Chondrocyte (in vitro differentiated cells): ENCODE measurements around the gene ATF3. TPM values are rescaled to one million over a fixed set of nuclear protein-coding genes. Genes with fewer than 3 reads are reported as not detected.

Experiments used
- DNase-seq: peaks from one replicate; pipeline ENCODE4 v3.0.0; 2021; ENCODE audit warnings: mixed read lengths, low spot score
- H3K27ac Mint-ChIP-seq: one replicate; pipeline ENCODE4 v1.8.0; 2021; ENCODE audit warnings: mild to moderate bottlenecking, moderate library complexity, mixed read lengths; ENCODE audit not compliant: unreplicated experiment
- H3K27me3 Mint-ChIP-seq: 2 replicates; pipeline ENCODE4 v1.8.0; 2021; ENCODE audit warnings: low read depth, mixed read lengths
- H3K36me3 Mint-ChIP-seq: 2 replicates; pipeline ENCODE4 v1.8.0; 2021; ENCODE audit warnings: low read depth, mixed read lengths
- H3K4me1 Mint-ChIP-seq: 2 replicates; pipeline ENCODE4 v1.8.0; 2021; ENCODE audit warnings: low read depth, mild to moderate bottlenecking, mixed read lengths
- H3K4me3 Mint-ChIP-seq: one replicate; pipeline ENCODE4 v1.8.0; 2021; ENCODE audit warnings: mild to moderate bottlenecking, moderate library complexity, mixed read lengths; ENCODE audit not compliant: unreplicated experiment
- H3K9me3 Mint-ChIP-seq: 2 replicates; pipeline ENCODE4 v1.8.0; 2021; ENCODE audit warnings: low read depth, mixed read lengths
- long read RNA-seq: library from polyadenylated mRNA; stranded (forward); transcript quantifications from one replicate; pipeline ENCODE4 v2.0.0, GENCODE V29; 2021
- total RNA-seq: library from RNA; stranded (reverse); gene quantifications from 3 replicates; pipeline ENCODE4 v1.2.1, GENCODE V29; 2021
- TF ChIP-seq, protein P1 (sequence below): fragments of 200-600 bp; sonication (generic); IDR thresholded peaks from 2 replicates; pipeline ENCODE4 v1.5.0; 2021; ENCODE audit warnings: antibody characterized with exemption, mild to moderate bottlenecking, moderate library complexity

ATF3 gene, protein sequence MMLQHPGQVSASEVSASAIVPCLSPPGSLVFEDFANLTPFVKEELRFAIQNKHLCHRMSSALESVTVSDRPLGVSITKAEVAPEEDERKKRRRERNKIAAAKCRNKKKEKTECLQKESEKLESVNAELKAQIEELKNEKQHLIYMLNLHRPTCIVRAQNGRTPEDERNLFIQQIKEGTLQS
- 3.5 to 54.5 TPM (median 50.2 TPM) in 3 replicates for total RNA-seq
- long read RNA-seq, transcript ATF3-202 (4 exons, 2,033 nt): major isoform, 7 of 12 reads
- long read RNA-seq, partial matches to known transcripts: 0 of 12 reads
- long read RNA-seq, other reads (novel, unspliced or antisense): 4 of 12 reads

- TF ChIP-seq, protein P1, sequence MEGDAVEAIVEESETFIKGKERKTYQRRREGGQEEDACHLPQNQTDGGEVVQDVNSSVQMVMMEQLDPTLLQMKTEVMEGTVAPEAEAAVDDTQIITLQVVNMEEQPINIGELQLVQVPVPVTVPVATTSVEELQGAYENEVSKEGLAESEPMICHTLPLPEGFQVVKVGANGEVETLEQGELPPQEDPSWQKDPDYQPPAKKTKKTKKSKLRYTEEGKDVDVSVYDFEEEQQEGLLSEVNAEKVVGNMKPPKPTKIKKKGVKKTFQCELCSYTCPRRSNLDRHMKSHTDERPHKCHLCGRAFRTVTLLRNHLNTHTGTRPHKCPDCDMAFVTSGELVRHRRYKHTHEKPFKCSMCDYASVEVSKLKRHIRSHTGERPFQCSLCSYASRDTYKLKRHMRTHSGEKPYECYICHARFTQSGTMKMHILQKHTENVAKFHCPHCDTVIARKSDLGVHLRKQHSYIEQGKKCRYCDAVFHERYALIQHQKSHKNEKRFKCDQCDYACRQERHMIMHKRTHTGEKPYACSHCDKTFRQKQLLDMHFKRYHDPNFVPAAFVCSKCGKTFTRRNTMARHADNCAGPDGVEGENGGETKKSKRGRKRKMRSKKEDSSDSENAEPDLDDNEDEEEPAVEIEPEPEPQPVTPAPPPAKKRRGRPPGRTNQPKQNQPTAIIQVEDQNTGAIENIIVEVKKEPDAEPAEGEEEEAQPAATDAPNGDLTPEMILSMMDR: no peak
- H3K9me3 Mint-ChIP-seq: no peaks in the 10 kb centered on the region
- peaks cover 2% of the 10 kb centered on the region for H3K36me3 Mint-ChIP-seq
- H3K27me3 Mint-ChIP-seq: peaks cover 19% of the 10 kb centered on the region
- peak; percentile 99 for DNase-seq
- peaks cover 66% of the 10 kb centered on the region for H3K4me1 Mint-ChIP-seq
- peak within 1 kb of the TSS; percentile 97 for H3K27ac Mint-ChIP-seq
- peak within 1 kb of the TSS; percentile 90 for H3K4me3 Mint-ChIP-seq
Measured at GRCh38 chr1:212608392-212608958, at the start of gene ATF3. Gene ATF3 (plus strand): TSS chr1:212608761. CDS start chr1:212615022, 6,261 bp downstream.

- Mint-ChIP-seq H3K9me3 (no peaks in the 10 kb centered on the region), H3K4me1 (peaks cover 29% of the 10 kb centered on the region), H3K36me3 (no peaks in the 10 kb centered on the region), H3K27me3 (no peaks in the 10 kb centered on the region), H3K27ac (peak overlapping the region; percentile 96), H3K4me3 (no peak overlapping the region)
- TF ChIP-seq, protein P1: no peak
- no peak for DNase-seq
Measured at GRCh38 chr1:212559929-212560328, 48.6 kb upstream of the ATF3 start.

GRCh38 chr1:212560933-212561460 lies 47.6 kb upstream of the ATF3 start:
- DNase-seq: no peak
- TF ChIP-seq, protein P1: no peak
- H3K36me3 Mint-ChIP-seq: no peaks in the 10 kb centered on the region
- H3K9me3 Mint-ChIP-seq: no peaks in the 10 kb centered on the region
- no peaks in the 10 kb centered on the region for H3K27me3 Mint-ChIP-seq
- peak overlapping the region; percentile 96 for H3K27ac Mint-ChIP-seq
- peaks cover 29% of the 10 kb centered on the region for H3K4me1 Mint-ChIP-seq
- peak overlapping the region; percentile 2 for H3K4me3 Mint-ChIP-seq

DNA sequence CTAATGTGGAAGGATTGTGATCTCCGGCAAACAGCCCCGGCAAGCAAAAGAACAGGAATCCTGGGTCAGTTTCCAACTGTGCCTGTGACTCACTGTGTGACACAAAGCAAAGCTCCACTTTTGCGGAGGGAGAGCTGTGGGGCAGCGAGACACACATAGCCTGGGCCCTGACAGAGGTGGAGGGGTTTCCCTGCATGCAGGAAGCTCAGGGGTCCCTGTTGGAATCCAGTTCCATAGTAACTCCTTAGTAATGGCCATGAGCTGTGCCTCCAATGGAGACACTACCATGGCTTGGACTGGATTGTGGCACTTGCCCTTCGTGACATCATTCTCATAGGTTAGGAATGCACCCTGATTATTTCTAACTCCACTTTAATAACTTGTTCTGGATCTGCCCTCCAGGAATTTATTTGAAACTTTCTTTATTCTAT lies 47.0 kb upstream of the ATF3 start:
- TF ChIP-seq, protein P1: no peak
- peak overlapping the region; percentile 2 for H3K4me3 Mint-ChIP-seq
- no peak for DNase-seq
- H3K27me3 Mint-ChIP-seq: no peaks in the 10 kb centered on the region
- H3K4me1 Mint-ChIP-seq: peaks cover 34% of the 10 kb centered on the region
- no peaks in the 10 kb centered on the region for H3K36me3 Mint-ChIP-seq
- peak overlapping the region; percentile 96 for H3K27ac Mint-ChIP-seq
- no peaks in the 10 kb centered on the region for H3K9me3 Mint-ChIP-seq

- H3K4me1 Mint-ChIP-seq: peaks cover 45% of the 10 kb centered on the region
- peak overlapping the region; percentile 76 for H3K27ac Mint-ChIP-seq
- no peak for DNase-seq
- H3K4me3 Mint-ChIP-seq: no peak overlapping the region
- TF ChIP-seq, protein P1: no peak
- no peaks in the 10 kb centered on the region for H3K9me3 Mint-ChIP-seq
- H3K27me3 Mint-ChIP-seq: no peaks in the 10 kb centered on the region
- no peaks in the 10 kb centered on the region for H3K36me3 Mint-ChIP-seq
Measured at GRCh38 chr1:212562771-212563170, 45.8 kb upstream of the ATF3 start.
